RWPE2 (cell line): ENCODE data around the gene KRTAP29-1.

ENCODE experiments used
- ATAC-seq: fragments of 200-7000 bp; cut with Tn5 transposase; 3 replicates; pipeline ENCODE4 v1.9.1; 2021; ENCODE audit warnings: low read depth
- DNase-seq: peaks from one replicate; pipeline ENCODE4 v3.0.0-alpha.2; 2020; ENCODE audit warnings: low spot score
- H3K27ac ChIP-seq: fragments of 450-650 bp; 2 replicates; pipeline ENCODE4 v1.5.1; 2017; ENCODE audit warnings: mild to moderate bottlenecking; ENCODE audit not compliant: poor library complexity, severe bottlenecking
- H3K27me3 ChIP-seq: fragments of 250-450 bp; sonication (Bioruptor Pico); 2 replicates; pipeline ENCODE4 v1.5.1; 2021; ENCODE audit warnings: mild to moderate bottlenecking, moderate library complexity; ENCODE audit not compliant: insufficient read depth, poor library complexity, severe bottlenecking
- H3K36me3 ChIP-seq: fragments of 250-450 bp; sonication (Bioruptor Pico); 2 replicates; pipeline ENCODE4 v1.5.1; 2020; ENCODE audit warnings: low read depth, mild to moderate bottlenecking, moderate library complexity
- H3K4me1 ChIP-seq: fragments of 250-450 bp; sonication (Bioruptor Pico); 2 replicates; pipeline ENCODE4 v1.5.1; 2021; ENCODE audit warnings: mild to moderate bottlenecking, moderate library complexity; ENCODE audit not compliant: insufficient read depth, poor library complexity, severe bottlenecking
- H3K4me3 ChIP-seq: fragments of 250-450 bp; sonication (Bioruptor Pico); 2 replicates; pipeline ENCODE4 v1.5.1; 2021; ENCODE audit warnings: mild to moderate bottlenecking, moderate library complexity; ENCODE audit not compliant: severe bottlenecking
- H3K9me3 ChIP-seq: fragments of 250-450 bp; sonication (Bioruptor Pico); 2 replicates; pipeline ENCODE4 v1.5.1; 2021; ENCODE audit warnings: mild to moderate bottlenecking, moderate library complexity; ENCODE audit not compliant: severe bottlenecking
- TF ChIP-seq, protein P1 (sequence below): fragments of 450-650 bp; IDR thresholded peaks from one replicate; pipeline ENCODE4 v1.5.1; 2017; ENCODE audit warnings: mild to moderate bottlenecking, moderate library complexity; ENCODE audit not compliant: poor library complexity, severe bottlenecking

KRTAP29-1 gene

DNA sequence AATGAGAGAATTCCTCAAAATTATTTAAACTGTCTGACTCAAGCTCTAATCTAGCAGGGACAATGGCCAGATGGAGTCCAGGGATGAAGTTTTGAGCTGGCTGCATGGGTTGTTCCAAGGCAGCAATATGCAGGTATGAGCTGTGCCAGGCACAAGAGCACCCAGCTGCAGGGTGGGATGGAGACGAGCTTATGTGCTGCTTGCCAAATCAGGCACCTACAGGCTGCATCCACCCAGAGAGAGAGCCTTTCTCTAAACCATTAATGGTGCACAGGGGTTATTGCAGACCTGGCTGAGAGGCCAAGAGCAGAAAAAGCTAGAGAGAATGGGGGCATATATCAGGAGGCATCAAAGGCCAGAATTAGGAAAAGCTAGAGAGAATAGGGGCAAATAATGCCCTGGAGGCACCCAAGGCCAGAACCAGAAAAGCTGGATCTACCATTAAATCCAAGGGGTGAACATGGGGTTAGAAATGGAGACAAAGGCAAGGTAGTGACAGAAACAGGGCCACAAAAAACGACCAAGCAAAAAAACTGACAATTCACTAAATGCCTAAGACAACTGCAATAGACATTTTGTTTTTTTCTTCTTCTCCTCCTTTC, 37.0 kb upstream of the KRTAP29-1 start:
- H3K27ac ChIP-seq = no peak overlapping the region
- H3K36me3 ChIP-seq = no peaks in the 10 kb centered on the region
- no peak for ATAC-seq
- no peak overlapping the region for H3K4me3 ChIP-seq
- no peaks in the 10 kb centered on the region for H3K9me3 ChIP-seq
- H3K27me3 ChIP-seq = no peaks in the 10 kb centered on the region
- no peak for DNase-seq
- H3K4me1 ChIP-seq = peaks cover 14% of the 10 kb centered on the region
- TF ChIP-seq, protein P1, sequence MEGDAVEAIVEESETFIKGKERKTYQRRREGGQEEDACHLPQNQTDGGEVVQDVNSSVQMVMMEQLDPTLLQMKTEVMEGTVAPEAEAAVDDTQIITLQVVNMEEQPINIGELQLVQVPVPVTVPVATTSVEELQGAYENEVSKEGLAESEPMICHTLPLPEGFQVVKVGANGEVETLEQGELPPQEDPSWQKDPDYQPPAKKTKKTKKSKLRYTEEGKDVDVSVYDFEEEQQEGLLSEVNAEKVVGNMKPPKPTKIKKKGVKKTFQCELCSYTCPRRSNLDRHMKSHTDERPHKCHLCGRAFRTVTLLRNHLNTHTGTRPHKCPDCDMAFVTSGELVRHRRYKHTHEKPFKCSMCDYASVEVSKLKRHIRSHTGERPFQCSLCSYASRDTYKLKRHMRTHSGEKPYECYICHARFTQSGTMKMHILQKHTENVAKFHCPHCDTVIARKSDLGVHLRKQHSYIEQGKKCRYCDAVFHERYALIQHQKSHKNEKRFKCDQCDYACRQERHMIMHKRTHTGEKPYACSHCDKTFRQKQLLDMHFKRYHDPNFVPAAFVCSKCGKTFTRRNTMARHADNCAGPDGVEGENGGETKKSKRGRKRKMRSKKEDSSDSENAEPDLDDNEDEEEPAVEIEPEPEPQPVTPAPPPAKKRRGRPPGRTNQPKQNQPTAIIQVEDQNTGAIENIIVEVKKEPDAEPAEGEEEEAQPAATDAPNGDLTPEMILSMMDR = no peak

DNA sequence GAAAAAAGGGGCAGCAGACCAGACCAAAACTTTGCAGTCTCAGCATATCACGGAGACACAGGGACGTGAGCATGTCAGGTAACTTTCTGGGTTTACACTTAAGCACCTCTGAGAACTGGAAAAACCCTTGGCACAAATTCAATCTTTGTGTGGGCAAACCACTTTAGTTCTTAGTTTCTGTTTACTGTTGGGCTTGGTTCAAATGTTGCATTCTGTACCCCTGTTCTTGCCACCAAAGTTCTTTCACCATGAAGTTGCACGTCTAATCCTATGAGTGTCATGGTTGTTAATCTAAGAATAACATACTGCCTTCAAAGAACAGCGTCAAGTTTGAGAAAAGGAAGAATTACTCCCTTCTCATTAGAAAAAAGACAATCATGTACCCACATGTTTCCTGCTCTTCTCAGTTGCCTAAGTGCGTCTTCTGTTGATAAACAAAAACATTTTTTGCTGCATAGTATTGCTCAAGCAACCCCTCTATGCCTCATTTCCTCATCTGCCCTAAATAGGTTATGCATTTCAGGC, 36.4 kb upstream of the KRTAP29-1 start:
- Histone ChIP-seq H3K36me3 (no peaks in the 10 kb centered on the region), H3K4me1 (peaks cover 14% of the 10 kb centered on the region), H3K27ac (no peak overlapping the region), H3K4me3 (no peak overlapping the region), H3K27me3 (no peaks in the 10 kb centered on the region), H3K9me3 (no peaks in the 10 kb centered on the region)
- ATAC-seq = peak; percentile 10; the same call in 1 of the 3 replicates
- no peak for DNase-seq
- TF ChIP-seq, protein P1 = no peak

DNA sequence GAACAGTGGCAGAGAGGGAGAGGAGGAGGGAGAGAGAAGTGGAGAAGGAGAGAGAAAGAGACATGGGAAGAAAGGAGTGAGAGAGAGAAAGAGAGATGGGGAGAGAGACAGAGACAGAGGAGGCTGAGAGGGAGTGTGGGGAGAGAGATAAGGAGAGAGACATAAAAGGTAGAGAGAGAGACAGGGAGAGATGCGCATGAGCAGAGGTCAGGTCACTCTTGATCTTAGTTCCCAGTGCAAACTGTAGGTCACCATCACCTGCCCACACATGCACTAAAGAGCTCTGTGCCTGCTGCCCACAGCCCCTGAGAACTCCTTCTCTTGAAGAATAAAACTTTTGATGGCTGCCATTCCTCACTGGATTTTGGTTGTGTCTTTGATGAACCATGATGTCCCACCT, 33.1 kb upstream of the KRTAP29-1 start:
- Histone ChIP-seq H3K27ac (no peak overlapping the region), H3K9me3 (no peaks in the 10 kb centered on the region), H3K4me3 (no peak overlapping the region), H3K27me3 (no peaks in the 10 kb centered on the region), H3K4me1 (peaks cover 14% of the 10 kb centered on the region), H3K36me3 (no peaks in the 10 kb centered on the region)
- DNase-seq (no peak), ATAC-seq (no peak)
- TF ChIP-seq, protein P1 = no peak

DNA sequence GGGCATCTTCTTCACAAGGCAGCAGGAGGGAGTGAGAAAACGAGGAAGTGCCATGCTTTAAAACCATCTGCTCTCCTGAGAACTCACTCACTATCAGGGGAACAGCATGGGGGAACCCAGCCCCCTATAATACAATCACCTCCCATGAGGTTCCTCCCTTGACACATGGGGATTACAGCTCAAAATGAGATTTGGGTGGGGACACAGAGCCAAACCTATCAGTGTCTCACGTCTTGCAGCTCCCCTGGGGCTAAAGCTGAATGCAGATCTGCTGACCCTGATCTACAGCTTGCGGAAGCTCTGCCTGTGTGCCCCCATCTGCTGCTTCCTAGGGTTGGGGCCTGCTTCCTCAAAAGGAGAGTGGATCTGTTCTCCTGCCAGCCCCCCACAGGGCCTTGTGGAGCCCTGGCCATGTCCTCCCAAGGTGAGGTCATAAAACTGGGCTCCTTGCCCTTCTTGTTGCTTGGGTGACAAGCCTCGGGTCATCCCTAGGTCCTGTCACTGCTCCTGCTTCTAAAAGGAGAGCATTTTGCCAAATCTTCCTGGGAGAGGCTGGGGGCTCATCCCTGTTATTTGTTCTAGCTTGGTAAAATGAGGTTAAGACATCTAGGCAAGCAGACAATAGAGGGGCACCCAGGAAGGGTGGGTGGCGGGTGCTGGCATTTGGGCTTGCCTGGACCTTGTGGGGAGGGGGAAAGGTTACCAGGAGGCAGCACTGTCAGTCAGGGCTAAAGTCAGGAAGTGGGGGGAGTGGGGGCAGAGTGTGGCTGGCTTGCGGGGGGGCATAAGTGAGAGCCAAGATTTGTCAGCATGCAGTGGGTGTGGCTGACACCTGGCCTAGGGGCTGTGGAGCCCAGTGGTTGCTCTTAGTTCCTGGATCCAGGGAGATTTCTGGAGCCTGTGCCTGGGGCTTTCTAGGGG, 32.0 kb upstream of the KRTAP29-1 start:
- H3K27me3 ChIP-seq = no peaks in the 10 kb centered on the region
- ATAC-seq = no peak
- no peaks in the 10 kb centered on the region for H3K36me3 ChIP-seq
- no peak overlapping the region for H3K27ac ChIP-seq
- DNase-seq = no peak
- peaks cover 13% of the 10 kb centered on the region for H3K4me1 ChIP-seq
- no peak overlapping the region for H3K4me3 ChIP-seq
- TF ChIP-seq, protein P1 = no peak
- H3K9me3 ChIP-seq = no peaks in the 10 kb centered on the region
